ENCODE data around the gene RPL9. TPM values are rescaled to one million over a fixed set of nuclear protein-coding genes. Genes with fewer than 3 reads are reported as not detected.
A peak's percentile ranks its signal among the peaks of the same experiment; 100 is the strongest.
"Not testable (repeated sequence)": the region's sequence is repeated elsewhere in the genome, so short reads cannot be mapped to it uniquely, and the experiment has no call there.

The RPL9 gene
- 3,904 TPM for total RNA-seq
- polyA plus RNA-seq: 3,607 TPM
- long read RNA-seq, donor 1, transcript RPL9-214 (8 exons, 2,354 nt): major isoform, 24 of 34 reads
- long read RNA-seq, donor 1, partial matches to known transcripts: 5 of 34 reads
- long read RNA-seq, donor 1, other reads (novel, unspliced or antisense): 0 of 34 reads
- long read RNA-seq, donor 2: 0 reads
- long read RNA-seq, donor 3, transcript RPL9-213 (4 exons, 973 nt): minor isoform, 25 of 913 reads
- long read RNA-seq, donor 3, transcript RPL9-212 (3 exons, 584 nt): minor isoform, 24 of 913 reads
- long read RNA-seq, donor 3, transcript RPL9-203 (7 exons, 1,127 nt): minor isoform, 127 of 913 reads
- long read RNA-seq, donor 3, transcript RPL9-214 (8 exons, 2,354 nt): major isoform, 509 of 913 reads
- long read RNA-seq, donor 3, partial matches to known transcripts: 140 of 913 reads
- long read RNA-seq, donor 3, other reads (novel, unspliced or antisense): 51 of 913 reads
- long read RNA-seq, donor 4, transcript RPL9-210 (3 exons, 619 nt): minor isoform, 13 of 209 reads
- long read RNA-seq, donor 4, transcript RPL9-212 (3 exons, 584 nt): minor isoform, 10 of 209 reads
- long read RNA-seq, donor 4, transcript RPL9-214 (8 exons, 2,354 nt): major isoform, 108 of 209 reads
- long read RNA-seq, donor 4, transcript RPL9-203 (7 exons, 1,127 nt): minor isoform, 14 of 209 reads
- long read RNA-seq, donor 4, partial matches to known transcripts: 28 of 209 reads
- long read RNA-seq, donor 4, other reads (novel, unspliced or antisense): 16 of 209 reads
- long read RNA-seq, donor 5, transcript RPL9-214 (8 exons, 2,354 nt): major isoform, 678 of 1,235 reads
- long read RNA-seq, donor 5, transcript RPL9-212 (3 exons, 584 nt): minor isoform, 39 of 1,235 reads
- long read RNA-seq, donor 5, transcript RPL9-203 (7 exons, 1,127 nt): minor isoform, 61 of 1,235 reads
- long read RNA-seq, donor 5, transcript RPL9-210 (3 exons, 619 nt): minor isoform, 47 of 1,235 reads
- long read RNA-seq, donor 5, partial matches to known transcripts: 282 of 1,235 reads
- long read RNA-seq, donor 5, other reads (novel, unspliced or antisense): 71 of 1,235 reads
- long read RNA-seq, donor 6, transcript RPL9-214 (8 exons, 2,354 nt): major isoform, 30 of 114 reads
- long read RNA-seq, donor 6, transcript RPL9-203 (7 exons, 1,127 nt): minor isoform, 10 of 114 reads
- long read RNA-seq, donor 6, partial matches to known transcripts: 58 of 114 reads
- long read RNA-seq, donor 6, other reads (novel, unspliced or antisense): 8 of 114 reads
- long read RNA-seq, donor 7, transcript RPL9-203 (7 exons, 1,127 nt): minor isoform, 16 of 270 reads
- long read RNA-seq, donor 7, transcript RPL9-214 (8 exons, 2,354 nt): major isoform, 74 of 270 reads
- long read RNA-seq, donor 7, transcript RPL9-213 (4 exons, 973 nt): minor isoform, 8 of 270 reads
- long read RNA-seq, donor 7, transcript RPL9-210 (3 exons, 619 nt): minor isoform, 6 of 270 reads
- long read RNA-seq, donor 7, partial matches to known transcripts: 25 of 270 reads
- long read RNA-seq, donor 7, other reads (novel, unspliced or antisense): 136 of 270 reads
- long read RNA-seq, donor 8, transcript RPL9-212 (3 exons, 584 nt): minor isoform, 6 of 176 reads
- long read RNA-seq, donor 8, transcript RPL9-214 (8 exons, 2,354 nt): major isoform, 121 of 176 reads
- long read RNA-seq, donor 8, transcript RPL9-209 (5 exons, 1,028 nt): minor isoform, 13 of 176 reads
- long read RNA-seq, donor 8, transcript RPL9-203 (7 exons, 1,127 nt): minor isoform, 14 of 176 reads
- long read RNA-seq, donor 8, partial matches to known transcripts: 8 of 176 reads
- long read RNA-seq, donor 8, other reads (novel, unspliced or antisense): 9 of 176 reads
- long read RNA-seq, donor 9, transcript RPL9-203 (7 exons, 1,127 nt): minor isoform, 31 of 315 reads
- long read RNA-seq, donor 9, transcript RPL9-213 (4 exons, 973 nt): minor isoform, 12 of 315 reads
- long read RNA-seq, donor 9, transcript RPL9-214 (8 exons, 2,354 nt): major isoform, 202 of 315 reads
- long read RNA-seq, donor 9, transcript RPL9-210 (3 exons, 619 nt): minor isoform, 8 of 315 reads
- long read RNA-seq, donor 9, partial matches to known transcripts: 39 of 315 reads
- long read RNA-seq, donor 9, other reads (novel, unspliced or antisense): 10 of 315 reads
- long read RNA-seq, donor 10, transcript RPL9-209 (5 exons, 1,028 nt): minor isoform, 10 of 290 reads
- long read RNA-seq, donor 10, transcript RPL9-214 (8 exons, 2,354 nt): major isoform, 188 of 290 reads
- long read RNA-seq, donor 10, transcript RPL9-212 (3 exons, 584 nt): minor isoform, 9 of 290 reads
- long read RNA-seq, donor 10, transcript RPL9-203 (7 exons, 1,127 nt): minor isoform, 19 of 290 reads
- long read RNA-seq, donor 10, partial matches to known transcripts: 40 of 290 reads
- long read RNA-seq, donor 10, other reads (novel, unspliced or antisense): 10 of 290 reads

- Histone ChIP-seq H3K4me1 (ENCODE audit: control insufficient read depth in 2 of 2, insufficient read depth in 2 of 2, low read length in 2 of 2) (peaks cover 6% of the 10 kb centered on the region in 2 donors), H3K36me3 (ENCODE audit: control insufficient read depth in 2 of 2, insufficient read depth in 2 of 2, low read length in 1 of 2) (peaks cover 22 to 50% of the 10 kb centered on the region in 2 donors), H3K9me3 (ENCODE audit: control insufficient read depth in 2 of 2, insufficient read depth in 1 of 2, low read length in 1 of 2) (no peaks in the 10 kb centered on the region), H3K4me3 (ENCODE audit: low read length in 2 of 2) (peak within 1 kb of the TSS; percentile 89 to 97), H3K27me3 (ENCODE audit: control insufficient read depth in 2 of 2, insufficient read depth in 1 of 2, low read length in 1 of 2) (no peaks in the 10 kb centered on the region), H3K27ac (ENCODE audit: low read depth in 1 of 2, low read length in 1 of 2) (peak within 1 kb of the TSS; percentile 96 to 99)
- peak; percentile 96 to 100 (median 98) for DNase-seq (ENCODE audit: low read depth in 6 of 9, low spot score in 9 of 9)
- under 1% methylated on average over 55 of the region's 55 CpGs for WGBS
Measured at GRCh38 chr4:39458505-39459300, at the start of gene RPL9, which contains the start of gene LIAS. RPL9 (minus strand) TSS chr4:39458922; CDS start chr4:39458439, 483 bp downstream. LIAS (plus strand) TSS chr4:39459056; CDS start chr4:39459118, 62 bp downstream.

GRCh38 chr4:39505581-39505980 is 46.9 kb upstream of the RPL9 start:
- no peak for DNase-seq (ENCODE audit: low read depth in 6 of 9, low spot score in 9 of 9)

GRCh38 chr4:39504538-39504937 is 45.8 kb upstream of the RPL9 start:
- Histone ChIP-seq H3K4me3 (ENCODE audit: low read length in 2 of 2) (no peak overlapping the region), H3K27ac (ENCODE audit: low read depth in 1 of 2, low read length in 1 of 2) (no peak overlapping the region), H3K9me3 (ENCODE audit: control insufficient read depth in 2 of 2, insufficient read depth in 1 of 2, low read length in 1 of 2) (no peaks in the 10 kb centered on the region), H3K36me3 (ENCODE audit: control insufficient read depth in 2 of 2, insufficient read depth in 2 of 2, low read length in 1 of 2) (peaks cover 24 to 47% of the 10 kb centered on the region in 2 donors), H3K27me3 (ENCODE audit: control insufficient read depth in 2 of 2, insufficient read depth in 1 of 2, low read length in 1 of 2) (no peaks in the 10 kb centered on the region), H3K4me1 (ENCODE audit: control insufficient read depth in 2 of 2, insufficient read depth in 2 of 2, low read length in 2 of 2) (no peaks in the 10 kb centered on the region)
- 98% methylated on average over 2 of the region's 2 CpGs for WGBS
- DNase-seq (ENCODE audit: low read depth in 6 of 9, low spot score in 9 of 9): no peak

More at GRCh38 chr4:39505581-39505980, 46.9 kb upstream of the RPL9 start:
- Histone ChIP-seq H3K4me1 (ENCODE audit: control insufficient read depth in 2 of 2, insufficient read depth in 2 of 2, low read length in 2 of 2) (no peaks in the 10 kb centered on the region), H3K9me3 (ENCODE audit: control insufficient read depth in 2 of 2, insufficient read depth in 1 of 2, low read length in 1 of 2) (no peaks in the 10 kb centered on the region), H3K27ac (ENCODE audit: low read depth in 1 of 2, low read length in 1 of 2) (no peak overlapping the region), H3K4me3 (ENCODE audit: low read length in 2 of 2) (no peak overlapping the region), H3K36me3 (ENCODE audit: control insufficient read depth in 2 of 2, insufficient read depth in 2 of 2, low read length in 1 of 2) (peaks cover 24 to 47% of the 10 kb centered on the region in 2 donors), H3K27me3 (ENCODE audit: control insufficient read depth in 2 of 2, insufficient read depth in 1 of 2, low read length in 1 of 2) (no peaks in the 10 kb centered on the region)
- WGBS: 98% methylated on average over 1 of the region's 1 CpG

- H3K9me3 ChIP-seq (ENCODE audit: control insufficient read depth in 2 of 2, insufficient read depth in 1 of 2, low read length in 1 of 2); H3K27ac ChIP-seq (ENCODE audit: low read depth in 1 of 2, low read length in 1 of 2); H3K4me1 ChIP-seq (ENCODE audit: control insufficient read depth in 2 of 2, insufficient read depth in 2 of 2, low read length in 2 of 2); DNase-seq (ENCODE audit: low read depth in 6 of 9, low spot score in 9 of 9); H3K4me3 ChIP-seq (ENCODE audit: low read length in 2 of 2); H3K27me3 ChIP-seq (ENCODE audit: control insufficient read depth in 2 of 2, insufficient read depth in 1 of 2, low read length in 1 of 2): not testable (repeated sequence)
- peaks cover 16 to 41% of the 10 kb centered on the region in 2 donors for H3K36me3 ChIP-seq (ENCODE audit: control insufficient read depth in 2 of 2, insufficient read depth in 2 of 2, low read length in 1 of 2)
- WGBS: 98% methylated on average over 4 of the region's 4 CpGs
Measured at GRCh38 chr4:39502664-39503035, 43.9 kb upstream of the RPL9 start.

- no peaks in the 10 kb centered on the region for H3K27me3 ChIP-seq (ENCODE audit: control insufficient read depth in 2 of 2, insufficient read depth in 1 of 2, low read length in 1 of 2)
- H3K36me3 ChIP-seq (ENCODE audit: control insufficient read depth in 2 of 2, insufficient read depth in 2 of 2, low read length in 1 of 2): peaks cover 11 to 41% of the 10 kb centered on the region in 2 donors
- DNase-seq (ENCODE audit: low read depth in 6 of 9, low spot score in 9 of 9): no peak
- H3K4me1 ChIP-seq (ENCODE audit: control insufficient read depth in 2 of 2, insufficient read depth in 2 of 2, low read length in 2 of 2): no peaks in the 10 kb centered on the region
- H3K9me3 ChIP-seq (ENCODE audit: control insufficient read depth in 2 of 2, insufficient read depth in 1 of 2, low read length in 1 of 2): no peaks in the 10 kb centered on the region
- no peak overlapping the region for H3K27ac ChIP-seq (ENCODE audit: low read depth in 1 of 2, low read length in 1 of 2)
- H3K4me3 ChIP-seq (ENCODE audit: low read length in 2 of 2): no peak overlapping the region
Measured at GRCh38 chr4:39502019-39502663, 43.4 kb upstream of the RPL9 start.

GRCh38 chr4:39498727-39499020 is 40.0 kb upstream of the RPL9 start:
- DNase-seq (ENCODE audit: low read depth in 6 of 9, low spot score in 9 of 9): no peak
- peaks cover 5 to 23% of the 10 kb centered on the region in 2 donors for H3K36me3 ChIP-seq (ENCODE audit: control insufficient read depth in 2 of 2, insufficient read depth in 2 of 2, low read length in 1 of 2)
- no peaks in the 10 kb centered on the region for H3K4me1 ChIP-seq (ENCODE audit: control insufficient read depth in 2 of 2, insufficient read depth in 2 of 2, low read length in 2 of 2)
- no peaks in the 10 kb centered on the region for H3K9me3 ChIP-seq (ENCODE audit: control insufficient read depth in 2 of 2, insufficient read depth in 1 of 2, low read length in 1 of 2)
- no peaks in the 10 kb centered on the region for H3K27me3 ChIP-seq (ENCODE audit: control insufficient read depth in 2 of 2, insufficient read depth in 1 of 2, low read length in 1 of 2)
- H3K4me3 ChIP-seq (ENCODE audit: low read length in 2 of 2): no peak overlapping the region
- H3K27ac ChIP-seq (ENCODE audit: low read depth in 1 of 2, low read length in 1 of 2): no peak overlapping the region

Measured in thymus (tissue), 14 donors.